GM04503 (cell line): ENCODE measurements around the gene CAMTA1.

ENCODE experiments used
- DNase-seq: peaks from one replicate; pipeline ENCODE4 v3.0.0-alpha.2; 2012; ENCODE audit warnings: low read depth

Gene CAMTA1

DNA sequence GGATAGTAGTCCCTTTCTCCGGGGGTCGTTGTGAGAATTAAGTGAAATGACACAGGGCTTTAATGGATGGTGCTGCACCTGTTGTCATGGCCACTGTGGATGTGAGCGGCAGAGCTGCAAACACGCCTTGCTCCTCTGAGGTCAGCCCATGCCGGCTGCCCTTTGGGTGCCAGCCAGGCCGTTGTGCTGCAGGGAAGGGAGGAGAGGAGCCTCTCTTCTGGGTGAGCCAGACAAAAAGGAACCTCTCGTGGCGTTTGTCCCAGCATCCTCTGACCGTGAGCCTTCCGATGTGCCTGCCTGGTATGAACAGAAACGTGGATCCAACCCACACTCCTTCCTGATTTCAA lies 602.9 kb downstream of the CAMTA1 start:
- DNase-seq: no peak

DNA sequence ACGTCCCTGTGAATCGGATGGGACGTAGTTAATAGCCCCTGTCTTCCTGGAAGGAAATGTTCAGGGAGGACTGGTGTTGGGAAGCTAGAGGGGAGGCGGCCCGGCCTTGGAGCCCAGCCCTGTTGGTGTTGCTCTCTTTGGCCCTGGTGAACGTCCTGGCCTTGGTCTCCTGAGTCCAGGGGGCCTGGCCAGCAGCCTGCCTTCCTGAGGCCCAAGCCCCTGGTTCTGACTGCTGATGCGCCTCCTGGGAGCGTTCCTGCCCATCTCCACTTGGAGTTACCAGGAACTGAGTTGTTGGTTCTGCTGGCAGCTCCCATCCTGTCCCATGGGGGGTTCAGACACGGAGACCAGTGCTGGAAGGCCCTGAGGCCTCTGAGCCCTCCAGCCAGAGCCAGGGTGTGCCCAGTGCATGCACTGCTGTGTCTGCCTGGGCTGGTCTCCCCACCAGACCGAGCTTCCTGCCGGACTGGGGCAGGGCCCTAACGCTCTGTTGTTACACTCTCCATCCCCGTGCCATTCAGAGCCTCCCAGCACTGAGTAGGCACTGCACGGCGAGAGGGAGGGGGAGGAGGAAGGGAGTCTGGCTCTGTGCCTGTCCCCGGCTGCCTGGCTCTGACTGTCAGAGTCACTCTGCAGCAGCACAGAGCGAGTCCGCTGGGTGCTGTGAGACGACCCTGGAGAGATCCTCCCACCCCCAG lies 603.4 kb downstream of the CAMTA1 start:
- no peak for DNase-seq

DNA sequence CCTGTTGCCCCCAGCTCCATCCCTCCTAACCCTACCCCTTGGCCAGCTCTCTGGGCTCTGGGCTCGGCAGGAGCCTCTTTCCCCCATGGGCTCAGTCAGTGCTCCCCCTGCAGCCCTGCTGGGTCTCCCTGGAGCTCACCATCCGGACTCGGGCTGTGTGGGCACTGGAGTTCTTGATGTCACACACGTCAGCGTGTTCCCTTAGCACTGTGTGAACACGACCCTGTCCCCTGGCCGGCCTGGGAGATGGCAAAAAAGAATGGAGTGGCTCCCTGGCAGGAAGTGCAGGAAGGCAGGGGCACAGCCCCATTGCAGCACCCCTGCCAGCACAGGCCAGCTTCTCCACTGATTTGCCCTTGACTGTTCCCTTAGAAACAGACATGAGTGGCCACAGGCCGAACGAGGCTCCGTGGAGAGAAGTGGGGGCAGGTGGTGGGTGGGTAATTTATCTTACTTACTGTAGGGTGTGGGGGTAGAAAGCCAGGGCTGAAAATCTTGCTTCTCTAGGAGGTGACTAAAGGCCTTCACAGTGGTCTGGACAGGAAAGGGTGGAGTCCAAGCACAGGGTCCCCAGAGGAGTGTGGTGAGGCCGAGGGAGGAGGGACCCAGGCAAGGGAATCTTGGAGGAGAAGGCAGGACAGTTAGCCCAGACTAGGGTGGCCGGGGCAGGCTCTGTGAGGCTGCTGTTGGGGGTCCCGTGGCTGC lies 604.1 kb downstream of the CAMTA1 start:
- no peak for DNase-seq

DNA sequence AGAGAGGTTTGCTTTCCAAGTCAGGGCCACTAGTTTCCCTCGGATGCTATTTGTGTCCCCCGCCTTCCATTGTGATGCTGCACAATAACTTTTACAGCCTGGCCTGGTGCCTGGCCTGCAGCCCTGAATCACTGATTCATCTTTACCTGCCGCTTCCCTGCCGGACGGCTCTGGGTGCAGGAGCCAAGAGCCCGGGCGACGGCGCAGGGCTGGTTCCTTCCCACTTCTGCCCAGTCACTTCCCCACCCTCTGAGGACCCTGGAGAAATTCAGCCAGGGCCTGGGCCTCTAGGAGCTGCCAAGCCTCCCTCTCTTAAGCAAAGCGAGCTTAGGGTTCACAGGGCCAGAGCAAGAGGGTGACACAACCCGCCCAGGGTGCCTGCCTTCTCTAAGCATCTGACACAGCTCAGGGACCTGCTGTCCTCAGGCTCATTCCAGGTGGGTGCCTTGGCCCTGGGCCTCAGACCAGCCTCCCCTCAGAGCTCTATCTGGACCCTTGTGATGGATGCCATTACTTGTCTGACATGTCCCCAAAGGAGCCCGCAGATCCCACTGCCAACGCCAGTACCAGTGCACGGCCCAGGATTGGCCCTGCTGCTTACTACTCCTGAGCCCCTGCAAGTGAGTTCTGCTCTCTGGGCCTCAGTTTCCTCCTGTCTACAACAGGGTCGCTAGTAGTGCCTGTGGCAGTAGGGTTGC lies 604.8 kb downstream of the CAMTA1 start:
- no peak for DNase-seq

DNA sequence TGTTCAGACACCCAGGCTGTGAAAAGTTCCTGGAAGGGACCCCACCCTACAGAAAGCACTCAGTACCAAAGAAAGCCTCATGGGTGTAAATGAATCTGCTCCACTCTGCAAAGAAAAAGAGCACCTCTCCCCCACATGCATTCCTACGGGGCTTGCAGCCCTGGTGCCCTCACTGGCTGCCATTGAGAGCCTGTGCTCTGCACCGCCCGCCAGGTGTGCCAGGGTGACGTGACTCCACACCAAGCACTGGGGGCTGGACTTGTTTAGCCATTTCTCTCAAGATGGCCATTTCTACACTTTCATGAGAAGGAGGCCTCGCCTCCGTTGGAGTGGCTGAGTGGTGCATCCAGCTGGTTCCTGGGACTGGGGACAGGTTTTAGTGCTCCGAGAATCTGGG lies 605.3 kb downstream of the CAMTA1 start:
- DNase-seq: no peak

GRCh38 chr1:7393136-7393535 lies 607.9 kb downstream of the CAMTA1 start:
- no peak for DNase-seq

DNA sequence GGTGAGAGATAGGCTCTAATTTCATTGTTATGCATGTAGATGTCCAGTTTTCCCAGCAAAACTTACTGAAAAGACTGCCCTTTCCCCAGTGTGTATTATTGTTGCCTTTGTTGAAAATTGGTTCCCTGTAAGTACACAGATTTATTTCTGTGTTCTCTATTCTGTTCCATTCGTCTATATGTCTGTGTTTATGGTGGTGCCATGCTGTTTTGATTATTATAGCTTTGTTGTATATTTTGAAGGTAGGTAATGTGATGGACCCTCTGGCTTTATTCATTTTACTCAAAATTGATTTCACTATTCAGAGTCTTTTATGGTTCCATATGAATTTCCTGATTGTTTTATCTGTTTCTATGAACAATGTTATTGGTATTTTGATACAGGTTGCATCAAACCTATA lies 610.0 kb downstream of the CAMTA1 start:
- DNase-seq: no peak

- no peak for DNase-seq
These were observed 613.7 kb downstream of the CAMTA1 start for GRCh38 chr1:7398982-7399381.

- DNase-seq: no peak
These were observed 614.4 kb downstream of the CAMTA1 start for GRCh38 chr1:7399514-7400125.

- no peak for DNase-seq
These were observed 615.3 kb downstream of the CAMTA1 start for GRCh38 chr1:7400566-7400965.

DNA sequence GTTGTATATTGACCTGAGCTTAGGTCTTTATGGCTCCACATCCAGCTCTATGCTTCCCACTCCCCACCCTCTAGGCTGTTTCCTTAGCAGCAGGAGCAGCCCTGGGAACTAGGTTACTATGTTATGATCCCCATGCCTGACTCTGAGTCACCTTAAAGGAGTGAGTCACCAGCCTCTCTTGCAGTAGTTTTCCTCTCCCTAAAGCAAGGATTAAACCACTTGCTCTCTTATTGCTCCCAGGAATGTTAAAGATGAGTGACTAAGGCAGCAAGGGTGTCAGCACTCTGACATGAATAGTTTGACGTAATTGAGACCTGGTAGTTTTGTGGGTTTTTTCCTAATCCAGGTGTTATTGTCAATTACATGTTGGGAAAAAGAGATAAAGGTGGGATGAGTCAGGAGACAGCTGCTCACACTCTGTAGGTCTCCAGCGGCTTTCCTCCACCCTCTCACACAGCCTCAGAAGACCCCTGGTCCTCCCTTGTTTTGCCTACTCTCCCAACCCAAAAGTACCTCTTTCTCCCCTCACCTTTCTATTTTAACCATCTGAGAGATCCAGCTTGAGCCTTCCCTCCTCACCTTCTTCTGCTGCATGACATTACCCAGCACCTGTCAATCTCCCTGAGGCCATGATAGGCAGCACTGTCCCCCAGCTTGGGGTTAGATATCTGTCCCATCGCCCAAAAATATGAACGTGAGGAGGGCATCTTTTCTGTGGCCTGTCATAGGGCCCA lies 616.7 kb downstream of the CAMTA1 start:
- DNase-seq: peak; percentile 98

DNA sequence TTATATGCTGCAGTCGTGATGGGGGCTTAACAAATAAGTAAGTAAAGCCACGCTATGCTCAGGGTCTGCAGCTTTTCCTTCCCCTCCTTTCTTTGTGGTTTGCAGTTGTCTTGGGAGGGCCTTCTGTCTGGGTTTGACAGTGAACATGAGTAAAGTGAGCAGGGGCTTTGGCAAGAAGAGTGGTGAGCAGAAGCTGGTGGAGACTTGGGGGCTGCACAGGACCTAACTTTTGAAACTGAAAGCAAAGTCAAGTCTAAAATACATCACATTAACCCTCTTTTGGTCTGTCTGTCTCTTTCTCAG lies 617.2 kb downstream of the CAMTA1 start:
- DNase-seq: no peak

DNA sequence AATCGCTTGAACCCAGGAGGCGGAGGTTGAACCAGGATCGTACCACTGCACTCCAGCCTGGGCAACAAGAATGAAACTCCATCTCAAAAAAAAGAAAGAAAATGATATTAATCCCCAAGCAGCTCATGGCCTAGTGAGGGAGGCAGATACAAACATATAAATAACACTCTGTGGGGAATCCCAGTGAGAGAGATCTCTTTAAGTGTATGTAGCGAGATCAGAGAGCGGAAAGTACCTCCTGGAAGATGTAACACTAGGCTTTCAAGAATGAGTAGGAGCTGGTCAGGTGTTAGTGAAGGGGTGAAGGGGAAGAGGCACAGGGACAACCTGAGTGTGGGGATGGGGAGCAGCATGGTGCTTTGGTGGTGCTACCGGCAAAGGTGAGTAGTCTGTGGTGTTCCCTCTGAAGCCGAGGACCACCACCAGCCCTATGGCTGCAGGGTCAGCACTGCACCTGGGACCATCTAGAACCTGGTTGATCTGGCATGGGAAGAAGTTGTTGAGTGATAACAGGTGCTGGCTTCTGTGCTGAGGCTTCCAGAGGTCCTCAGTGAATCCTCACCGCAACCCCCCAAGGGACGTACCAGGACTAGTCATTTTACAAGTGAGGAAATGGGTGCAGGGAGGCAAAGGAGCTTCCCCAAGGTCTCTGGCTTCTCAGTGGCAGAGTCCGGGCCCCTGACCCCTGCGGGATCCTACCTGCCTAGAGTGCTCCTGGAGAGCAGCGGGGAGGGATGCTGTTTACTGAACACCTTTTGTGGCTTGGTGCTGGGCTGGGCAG lies 618.2 kb downstream of the CAMTA1 start:
- DNase-seq: no peak

- no peak for DNase-seq
These were observed 618.9 kb downstream of the CAMTA1 start for GRCh38 chr1:7404046-7404742.

GRCh38 chr1:7405844-7406500 lies 620.7 kb downstream of the CAMTA1 start:
- DNase-seq: no peak

DNA sequence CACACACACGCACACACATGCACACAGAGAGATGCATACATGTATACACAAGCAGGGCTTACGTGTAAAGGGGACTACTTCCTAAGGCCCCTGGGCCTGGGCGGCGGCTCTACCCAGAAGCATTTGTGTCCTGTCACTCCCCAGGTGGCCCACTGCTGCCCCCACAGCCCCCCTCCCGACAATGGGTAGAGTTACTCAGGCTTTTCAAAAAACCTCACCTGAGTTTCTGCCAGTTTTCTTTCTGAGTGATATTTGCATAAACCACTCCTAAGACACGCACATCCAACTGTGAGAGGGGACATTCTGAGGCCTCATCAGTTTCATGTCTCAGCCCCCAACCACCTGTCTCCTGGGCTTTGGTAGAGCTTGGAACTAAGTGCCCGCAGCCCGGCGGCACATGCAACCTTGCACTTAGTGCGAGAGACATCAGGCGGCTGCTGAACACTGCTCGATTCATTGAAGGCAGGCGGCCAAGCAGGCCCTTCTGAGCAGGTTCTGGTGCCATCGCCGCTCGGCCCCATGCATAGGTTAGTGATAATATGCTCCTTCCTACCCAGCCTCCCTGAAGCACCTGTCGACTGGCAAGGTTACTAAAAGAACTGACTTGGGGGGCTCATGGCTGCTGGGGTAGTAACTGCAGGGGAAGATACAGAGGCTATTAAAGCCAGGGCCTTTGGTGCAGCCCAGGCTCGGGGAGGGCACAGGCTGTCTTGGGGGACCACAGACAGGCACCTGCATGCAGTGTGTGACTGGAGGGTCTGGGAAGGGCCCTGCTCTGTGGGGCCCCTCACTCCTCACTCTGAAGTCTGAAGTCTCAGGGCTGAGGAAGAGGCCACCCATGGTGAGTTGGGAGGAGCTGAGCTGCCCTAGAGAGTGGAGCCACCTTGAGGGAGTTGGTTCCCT lies 621.6 kb downstream of the CAMTA1 start:
- DNase-seq: no peak

DNA sequence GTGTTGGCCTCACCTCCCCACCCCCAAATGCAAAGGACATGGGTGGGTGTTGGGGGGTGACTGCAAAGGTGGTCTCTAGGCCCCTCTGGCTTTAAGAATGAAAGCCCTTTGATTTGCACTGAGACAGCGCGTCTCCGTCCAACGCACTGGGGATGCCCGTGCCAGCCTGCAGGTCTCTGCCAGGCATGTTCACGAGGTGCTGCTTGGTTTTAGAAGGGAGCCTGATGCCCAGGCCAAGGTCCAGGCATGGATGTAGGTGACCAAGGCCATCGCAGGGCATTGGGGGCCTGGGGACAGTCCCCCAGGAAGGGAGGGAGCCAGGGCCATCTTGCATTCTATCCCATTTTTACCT lies 622.3 kb downstream of the CAMTA1 start:
- DNase-seq: no peak

DNA sequence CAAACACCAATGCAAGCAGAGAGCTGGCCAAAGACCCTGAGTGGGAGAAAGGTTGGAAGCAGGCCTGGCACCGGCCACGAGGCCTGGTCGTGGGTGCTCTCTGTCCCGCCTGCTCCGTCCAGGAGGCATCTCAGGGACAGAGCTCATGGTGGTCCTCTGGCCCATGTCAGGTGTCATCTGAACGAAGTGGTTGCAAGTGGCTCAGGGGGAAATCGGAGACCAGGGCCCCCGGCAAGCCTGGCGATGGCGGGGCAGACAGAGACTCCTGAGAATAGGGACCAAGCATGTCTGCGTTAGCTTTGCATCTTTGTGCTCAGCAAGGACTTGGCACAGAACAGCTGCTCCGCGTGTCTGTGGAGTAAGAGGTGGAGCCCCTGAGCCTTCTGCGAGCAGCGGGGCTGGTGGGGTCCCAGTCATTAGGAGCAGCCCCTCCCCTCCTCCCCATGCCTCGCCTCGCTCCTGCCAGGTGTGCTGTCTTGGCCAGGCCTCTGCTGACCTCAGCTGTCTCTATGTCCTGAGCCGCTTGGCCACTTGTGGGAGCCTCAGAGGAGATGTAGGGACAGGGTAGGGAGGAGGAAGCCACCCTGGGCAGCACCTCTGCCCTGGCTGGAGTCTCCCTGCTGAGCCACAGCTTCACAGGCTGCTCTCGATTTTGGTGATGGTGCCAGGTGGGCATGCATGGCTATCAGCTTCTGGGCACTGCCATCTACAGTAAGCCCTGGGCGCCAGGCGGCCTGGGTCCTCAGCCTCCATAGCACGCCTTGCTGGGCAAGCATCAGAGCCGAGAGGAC lies 622.9 kb downstream of the CAMTA1 start:
- no peak for DNase-seq

GRCh38 chr1:7408771-7409150 lies 623.5 kb downstream of the CAMTA1 start:
- DNase-seq: no peak
